Gastrocnemius medialis (tissue), 4 donors: ENCODE measurements around the gene CDCP2. TPM values are rescaled to one million over a fixed set of nuclear protein-coding genes. Genes with fewer than 3 reads are reported as not detected.

Experiments
- ATAC-seq, 2 donors: fragments of 150-250 bp; one replicate each; pipeline ENCODE4 v1.9.1; 2016
- DNase-seq, 2 donors: peaks; one replicate each; pipeline ENCODE4 v3.0.0-alpha.2; 2019
- H3K27ac ChIP-seq, 4 donors: fragments of 200-600 bp; sonication (generic); 1 replicate in 1 of 4; 2 replicates in 3 of 4; pipeline ENCODE4 v1.5.1; 2016 to 2018; ENCODE audit warnings: mild to moderate bottlenecking in 2 of 4, moderate library complexity in 1 of 4
- H3K27me3 ChIP-seq, 3 donors: fragments of 200-600 bp; sonication (generic) in 2 of 3; 1 replicate in 1 of 3; 2 replicates in 2 of 3; pipeline versions ENCODE4 v1.5.1 to v1.6.0; 2016 to 2019; ENCODE audit warnings: mild to moderate bottlenecking in 1 of 3, moderate library complexity in 1 of 3
- H3K36me3 ChIP-seq, 2 donors: fragments of 200-600 bp; sonication (generic) in 1 of 2; one replicate each; pipeline ENCODE4 v1.5.1; 2017 to 2018
- H3K4me1 ChIP-seq, 2 donors: fragments of 200-600 bp; sonication (generic) in 1 of 2; one replicate each; pipeline ENCODE4 v1.5.1; 2016 to 2017; ENCODE audit warnings: mild to moderate bottlenecking in 2 of 2
- H3K4me3 ChIP-seq, 4 donors: fragments of 200-600 bp; sonication (generic) in 3 of 4; 1 replicate in 1 of 4; 2 replicates in 3 of 4; pipeline ENCODE4 v1.5.1; 2016 to 2019; ENCODE audit warnings: mild to moderate bottlenecking in 2 of 4
- H3K9me3 ChIP-seq, 3 donors: fragments of 200-600 bp; sonication (generic) in 2 of 3; 1 replicate in 1 of 3; 2 replicates in 2 of 3; pipeline ENCODE4 v1.5.1; 2016 to 2019
- CTCF ChIP-seq, 5 experiments: fragments of 450-650 bp in 3 of 5; fragments of 200-600 bp in 2 of 5; sonication (generic) in 2 of 5; IDR thresholded peaks in 4 of 5; conservative IDR thresholded peaks in 1 of 5; 1 replicate in 4 of 5; 2 replicates in 1 of 5; pipeline ENCODE4 v1.5.1; 2016 to 2019; ENCODE audit warnings: antibody characterized with exemption in 5 of 5, mild to moderate bottlenecking in 3 of 5, moderate library complexity in 3 of 5
- POLR2A ChIP-seq, 2 donors: fragments of 450-650 bp; IDR thresholded peaks; one replicate each; pipeline ENCODE4 v1.6.1; 2017; ENCODE audit warnings: antibody characterized with exemption in 2 of 2, mild to moderate bottlenecking in 2 of 2, moderate library complexity in 2 of 2
- in situ Hi-C, 4 donors: fragments of 200-750 bp; cut with MboI; loops; one replicate each; pipeline versions ENCODE4 v1.15.0 to v1.8.0; 2017; ENCODE audit warnings: low sequenced_read_pairs in 4 of 4
- intact Hi-C: fragments of 100-400 bp; cut with DNase I; formaldehyde crosslinking; loops from one replicate; pipeline ENCODE4 v1.15.1; 2023; ENCODE audit warnings: low total_unique reads
- total RNA-seq, 4 donors: library from RNA; depleted of rRNA; stranded (reverse); fragments of >200 nt; gene quantifications; one replicate each; pipeline versions ENCODE4 v1.1.0 to v1.2.3, GENCODE V29; 2016

Gene CDCP2
- total RNA-seq, 4 donors from 2014 or later, result not detected

- Histone ChIP-seq H3K4me1 (peaks cover 6 to 14% of the 10 kb centered on the region in 2 donors), H3K27me3 (no peaks in the 10 kb centered on the region), H3K4me3 (no peak overlapping the region), H3K36me3 (no peaks in the 10 kb centered on the region), H3K27ac (no peak overlapping the region), H3K9me3 (no peaks in the 10 kb centered on the region)
- TF ChIP-seq POLR2A (IDR thresholded peaks at IDR 0.05) (no peak), CTCF (IDR thresholded peaks at IDR 0.05 in 4 of 5, conservative IDR thresholded peaks at IDR 0.05 in 1 of 5) (no peak)
- in situ Hi-C loops (loop anchor here in 1 of 4 donors (25.0 kb wide), 1 partner anchor 697 kb away; the partner anchor contains the start of gene TTC22), intact Hi-C loops (no loop called here)
- DNase-seq (peak in 1 of 2 donors; percentile 25), ATAC-seq (peak; percentile 51 to 75)
These were observed 37.8 kb downstream of the CDCP2 start for GRCh38 chr1:54114955-54115354.

- ATAC-seq (no peak), DNase-seq (no peak)
- Histone ChIP-seq H3K4me1 (peaks cover 6 to 14% of the 10 kb centered on the region in 2 donors), H3K4me3 (no peak overlapping the region), H3K9me3 (no peaks in the 10 kb centered on the region), H3K27ac (no peak overlapping the region), H3K27me3 (no peaks in the 10 kb centered on the region), H3K36me3 (no peaks in the 10 kb centered on the region)
- TF ChIP-seq POLR2A (IDR thresholded peaks at IDR 0.05), result no peak
- TF ChIP-seq CTCF (IDR thresholded peaks at IDR 0.05 in 4 of 5, conservative IDR thresholded peaks at IDR 0.05 in 1 of 5), result no peak
- intact Hi-C loops, result no loop called here
- in situ Hi-C loops, result loop anchor here in 1 of 4 donors (25.0 kb wide), 1 partner anchor 698 kb away; the partner anchor contains the start of gene TTC22
These were observed 38.8 kb downstream of the CDCP2 start for GRCh38 chr1:54114001-54114400.

- H3K9me3 ChIP-seq, result no peaks in the 10 kb centered on the region
- TF ChIP-seq CTCF (IDR thresholded peaks at IDR 0.05 in 4 of 5, conservative IDR thresholded peaks at IDR 0.05 in 1 of 5) (no peak), POLR2A (IDR thresholded peaks at IDR 0.05) (no peak)
- H3K36me3 ChIP-seq, result no peaks in the 10 kb centered on the region
- no peaks in the 10 kb centered on the region for H3K27me3 ChIP-seq
- H3K4me3 ChIP-seq, result no peak overlapping the region
- ATAC-seq, result no peak
- DNase-seq, result no peak
- H3K27ac ChIP-seq, result no peak overlapping the region
- peaks cover 6 to 14% of the 10 kb centered on the region in 2 donors for H3K4me1 ChIP-seq
- intact Hi-C loops (no loop called here), in situ Hi-C loops (loop anchor here in 1 of 4 donors (25.0 kb wide), 1 partner anchor 699 kb away; the partner anchor contains the start of gene TTC22)
These were observed 40.0 kb downstream of the CDCP2 start for GRCh38 chr1:54112705-54113368.

- in situ Hi-C loops (loop anchor here in 1 of 4 donors (25.0 kb wide), 1 partner anchor 700 kb away; the partner anchor contains the start of gene TTC22), intact Hi-C loops (no loop called here)
- no peak for TF ChIP-seq POLR2A (IDR thresholded peaks at IDR 0.05)
- no peak for TF ChIP-seq CTCF (IDR thresholded peaks at IDR 0.05 in 4 of 5, conservative IDR thresholded peaks at IDR 0.05 in 1 of 5)
- Histone ChIP-seq H3K4me1 (peaks cover 6 to 14% of the 10 kb centered on the region in 2 donors), H3K36me3 (no peaks in the 10 kb centered on the region), H3K9me3 (no peaks in the 10 kb centered on the region), H3K4me3 (no peak overlapping the region), H3K27ac (no peak overlapping the region), H3K27me3 (no peaks in the 10 kb centered on the region)
- DNase-seq, result no peak
- ATAC-seq, result no peak
These were observed 40.8 kb downstream of the CDCP2 start for GRCh38 chr1:54112027-54112426.
